NCI-H2171 (cell line): Measurements from ENCODE around the gene TCF4.

Experiments
- DNase-seq: peaks from one replicate; lab custom pipeline; 2025; lab: John Stamatoyannopoulos, UW

Gene TCF4

DNA sequence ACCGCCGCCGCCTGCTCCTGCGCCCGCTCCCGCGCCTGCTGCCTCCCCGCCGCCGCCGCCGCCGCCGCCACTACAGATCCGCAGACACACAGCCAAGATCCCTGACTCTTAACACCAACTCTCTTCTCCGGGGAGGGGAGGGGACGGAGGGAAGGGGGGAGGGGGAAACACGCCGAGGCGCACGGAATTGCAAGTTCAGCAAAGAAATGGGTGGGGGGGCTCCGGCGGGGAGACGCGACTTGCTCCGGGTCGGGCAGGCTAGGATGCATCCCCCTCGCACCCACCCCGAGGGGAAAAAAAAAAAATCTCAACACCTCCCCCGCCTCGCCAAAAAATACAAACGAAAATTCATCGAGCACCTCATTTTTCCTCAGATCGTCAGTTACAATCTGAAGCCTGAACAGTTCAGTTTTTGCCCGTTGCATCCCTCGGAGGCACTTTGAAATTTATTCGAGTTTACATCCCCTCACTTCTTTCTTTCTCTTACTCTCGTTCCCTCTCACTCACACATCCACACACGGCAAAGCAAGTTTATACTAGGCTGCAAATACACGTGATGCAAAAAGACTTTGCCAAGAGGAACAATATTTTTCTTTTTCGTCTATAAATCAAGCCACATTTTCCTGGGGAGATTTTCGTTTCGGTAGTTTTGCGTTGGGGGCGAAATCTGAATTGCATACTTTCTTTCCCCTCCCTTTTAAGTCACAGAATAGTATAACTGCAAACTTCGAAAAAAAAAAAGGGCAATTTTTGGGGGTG lies at the start of gene TCF4:
Gene TCF4 (minus strand): TSS at position 82 of the 759 bp plus-strand sequence. CDS start 1,076 bp downstream, outside the sequence.
- peak; percentile 67 for DNase-seq

DNA sequence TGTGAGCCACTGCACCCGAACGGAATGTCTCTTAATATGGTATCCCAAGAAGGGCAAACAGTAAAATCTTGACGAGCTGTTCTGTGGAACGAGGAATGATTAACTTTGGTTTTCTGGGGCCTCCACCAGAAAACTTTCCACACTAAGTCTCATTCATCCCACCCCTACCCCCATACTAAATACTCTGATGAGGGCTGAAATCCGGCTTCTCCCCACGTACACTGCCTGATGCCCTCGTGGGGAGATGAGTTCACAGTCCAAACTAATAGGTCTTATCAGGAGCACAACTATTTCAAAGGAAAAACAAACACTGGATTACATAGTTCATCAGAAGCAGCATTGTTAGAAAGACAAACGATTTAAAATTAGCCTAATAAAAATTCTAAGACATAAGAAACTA lies 49.2 kb upstream of the TCF4 start:
- DNase-seq: no peak

DNA sequence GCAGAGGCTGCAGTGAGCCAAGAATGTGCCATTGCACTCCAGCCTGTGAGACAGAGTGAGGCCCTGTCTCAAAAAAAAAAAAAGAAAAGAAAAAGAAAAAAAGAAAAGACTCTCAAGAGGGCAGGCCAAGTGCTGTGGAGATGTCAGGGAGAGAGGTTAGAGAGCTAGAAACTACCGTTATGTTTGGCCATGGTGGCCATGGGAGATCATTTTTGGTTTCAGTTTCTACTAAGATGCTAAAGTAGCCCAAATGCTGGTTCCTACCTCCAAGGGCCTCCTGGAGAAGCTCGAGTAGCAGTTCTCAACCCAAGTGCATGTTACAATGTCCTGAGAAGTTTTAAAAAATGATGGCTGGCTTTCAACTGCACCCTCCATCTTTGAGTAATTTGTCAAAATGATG lies 47.4 kb upstream of the TCF4 start:
- DNase-seq: no peak

DNA sequence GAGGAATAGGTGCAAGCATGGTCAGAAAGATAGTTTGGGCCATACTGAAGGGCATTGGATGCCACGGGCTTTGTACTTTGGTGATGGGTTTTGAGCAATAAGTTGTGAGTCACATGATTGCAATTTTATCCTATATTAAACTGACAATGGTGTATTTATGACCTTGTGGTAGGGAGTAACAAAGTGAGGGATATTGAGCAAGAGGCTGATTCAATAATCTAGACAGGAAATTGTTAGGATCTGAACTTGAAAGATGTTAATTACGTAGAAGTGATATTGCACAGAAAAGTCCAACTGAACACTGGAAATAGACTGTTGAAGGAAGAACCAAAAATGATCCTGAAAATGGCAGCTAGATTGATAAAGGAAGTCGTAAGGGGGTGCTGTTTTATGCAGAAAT lies 46.6 kb upstream of the TCF4 start:
- no peak for DNase-seq

DNA sequence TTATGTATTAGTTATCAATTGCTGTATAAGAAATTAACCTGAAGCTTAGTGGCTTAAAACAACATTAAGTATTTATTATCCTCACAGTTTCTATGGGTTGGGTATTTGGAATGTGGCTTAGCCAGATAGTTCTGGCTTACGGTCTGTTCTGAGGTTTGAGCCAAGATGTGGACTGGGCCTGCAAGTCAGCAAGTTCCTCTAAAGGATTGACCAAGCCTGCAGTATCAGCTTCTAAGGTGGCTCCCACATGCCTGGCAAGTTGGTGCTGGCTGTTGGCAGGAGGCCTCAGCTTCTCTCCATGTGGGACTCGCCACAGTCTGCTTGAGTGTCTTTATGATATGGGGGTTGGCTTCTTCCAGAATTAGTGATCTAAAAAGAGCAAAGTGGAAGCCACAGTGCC lies 45.0 kb upstream of the TCF4 start:
- DNase-seq: no peak

DNA sequence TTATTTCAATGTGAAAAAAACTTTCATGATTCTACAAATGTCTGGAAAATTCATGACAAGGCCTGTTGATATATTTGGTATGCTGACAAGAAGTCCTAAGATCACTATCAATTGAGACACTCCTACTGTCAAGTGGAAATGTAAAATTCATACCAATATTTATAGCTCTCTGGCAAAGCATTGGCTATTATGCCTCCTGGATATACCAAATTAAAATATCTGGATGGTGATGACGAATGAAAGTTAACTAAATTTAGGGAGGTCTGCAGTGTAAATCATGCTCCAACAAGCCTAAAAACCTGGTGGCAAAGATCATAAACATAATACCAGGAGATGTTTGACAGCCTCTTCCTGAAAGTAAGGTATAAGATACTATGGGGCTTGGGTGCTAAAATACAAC lies 41.1 kb upstream of the TCF4 start:
- DNase-seq: no peak

DNA sequence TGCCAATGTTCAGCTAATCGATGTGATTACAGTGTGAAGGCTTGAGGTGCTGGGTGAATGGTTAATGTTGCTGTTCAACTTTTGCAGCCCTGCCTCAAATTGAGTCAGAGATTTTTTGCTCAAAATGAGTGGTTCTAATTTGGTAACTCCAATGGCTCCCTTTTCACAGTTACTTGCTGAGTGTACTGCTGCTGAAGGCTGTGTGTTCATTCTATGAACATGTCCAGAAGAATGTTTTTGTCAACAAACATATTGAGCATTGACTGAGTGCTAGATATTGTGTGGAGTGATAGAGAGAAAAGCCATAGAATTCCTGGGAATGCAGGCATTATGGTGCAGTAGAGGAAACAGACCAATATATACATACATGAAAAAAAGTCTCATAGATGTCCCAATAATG lies 39.0 kb upstream of the TCF4 start:
- no peak for DNase-seq

DNA sequence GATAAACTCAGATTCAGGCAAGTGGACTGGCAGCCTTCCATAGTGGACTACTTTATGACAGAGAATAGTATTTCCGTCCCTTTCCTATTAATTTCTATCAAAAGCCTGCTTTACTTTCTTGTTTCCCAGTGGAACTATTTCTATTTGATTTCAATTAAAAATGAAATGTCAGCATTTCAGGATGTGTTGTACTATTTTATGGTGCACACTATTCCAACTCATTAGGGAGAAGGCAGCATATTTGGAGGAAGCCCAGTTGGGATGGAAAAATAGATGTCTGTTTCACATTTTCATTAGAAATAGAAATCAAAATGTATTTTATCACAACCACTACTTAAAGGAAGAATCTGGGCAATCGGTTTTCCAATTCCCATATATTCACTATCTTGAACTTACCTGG lies 37.9 kb upstream of the TCF4 start:
- no peak for DNase-seq

DNA sequence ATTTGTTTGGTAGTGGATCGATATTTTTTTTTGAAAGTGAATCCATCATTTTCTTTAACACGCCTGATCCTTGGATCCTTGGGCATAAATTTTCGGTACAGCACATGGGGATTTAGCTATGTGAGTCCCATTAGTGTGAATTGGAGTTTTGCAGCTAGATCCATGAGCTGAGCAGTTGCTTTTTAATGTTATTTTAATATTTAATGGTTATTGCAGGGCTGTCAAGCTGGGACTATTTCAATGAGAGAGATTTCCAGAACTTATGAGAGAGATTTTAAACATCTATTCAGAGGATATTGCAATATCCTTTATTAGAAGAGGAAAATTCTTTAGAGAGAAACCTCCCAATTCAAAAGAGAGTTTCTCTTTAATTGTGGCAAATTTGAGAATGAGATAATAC lies 35.6 kb upstream of the TCF4 start:
- no peak for DNase-seq

DNA sequence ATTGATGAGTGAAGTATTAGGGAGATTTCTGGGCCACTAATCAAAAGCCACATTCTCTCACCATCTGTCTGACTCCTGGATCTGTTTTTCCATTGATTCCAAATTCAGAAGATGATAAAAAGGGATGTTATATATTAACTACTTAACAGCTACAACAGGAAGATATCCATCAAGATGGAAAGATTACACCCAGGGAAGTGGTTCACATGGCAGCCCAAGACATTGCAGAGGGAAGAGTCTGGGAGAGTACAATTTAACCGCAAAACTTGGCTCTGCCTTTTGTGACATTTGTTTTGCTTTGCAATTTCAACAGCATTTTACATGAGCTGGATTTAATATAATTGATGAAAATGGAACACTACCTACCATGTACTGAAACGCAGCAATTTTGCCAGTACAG lies 22.5 kb upstream of the TCF4 start:
- no peak for DNase-seq

DNA sequence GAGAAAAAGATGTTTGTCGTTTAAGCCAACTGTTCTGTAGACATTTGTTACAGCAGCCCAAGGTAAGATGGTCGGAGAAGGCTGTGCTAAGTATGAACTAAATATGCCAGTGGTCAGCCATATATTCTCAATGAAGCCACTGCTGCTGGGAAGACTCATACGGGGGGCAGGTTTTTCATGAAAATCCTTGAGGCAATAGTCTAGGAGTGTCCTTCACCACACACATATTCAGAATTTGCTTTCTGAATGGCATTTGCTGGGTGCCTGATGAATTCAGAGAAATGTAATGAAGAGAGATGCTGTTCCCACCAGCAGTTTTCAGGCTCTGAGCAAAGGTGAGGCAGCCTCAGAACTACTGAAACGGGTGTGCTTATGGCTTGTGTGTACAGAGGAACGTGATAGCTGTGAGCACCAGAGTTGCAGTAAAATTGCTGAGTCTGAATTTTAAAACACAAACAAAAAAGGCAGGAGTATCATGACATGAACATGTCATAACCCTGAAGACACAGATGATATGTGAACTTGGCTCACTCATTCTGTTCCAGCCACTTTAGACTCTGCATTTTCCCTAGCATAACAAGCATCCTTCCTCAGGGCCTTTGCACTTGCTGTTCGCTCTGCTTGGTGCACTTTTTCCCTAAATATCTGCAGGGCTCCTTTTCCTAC lies 21.3 kb upstream of the TCF4 start:
- DNase-seq: no peak

DNA sequence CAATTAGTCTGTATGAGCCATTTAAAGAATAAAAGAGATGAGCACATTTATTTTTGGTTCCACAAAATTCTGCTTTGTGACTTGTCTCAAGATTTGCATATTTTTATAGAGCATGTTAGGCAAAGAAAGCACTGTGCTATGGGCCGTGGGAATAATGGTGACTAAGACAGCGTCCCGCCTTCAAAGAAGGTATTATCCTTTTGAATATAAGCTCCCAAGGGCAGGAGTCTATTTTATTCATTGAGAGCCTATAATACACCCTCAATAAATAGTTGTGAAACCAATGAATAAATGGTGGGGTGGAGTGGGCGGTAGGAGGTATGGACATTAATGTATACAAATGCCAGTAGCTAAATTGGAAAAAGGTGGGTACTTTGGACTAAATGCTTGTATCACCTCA lies 20.5 kb upstream of the TCF4 start:
- DNase-seq: no peak

DNA sequence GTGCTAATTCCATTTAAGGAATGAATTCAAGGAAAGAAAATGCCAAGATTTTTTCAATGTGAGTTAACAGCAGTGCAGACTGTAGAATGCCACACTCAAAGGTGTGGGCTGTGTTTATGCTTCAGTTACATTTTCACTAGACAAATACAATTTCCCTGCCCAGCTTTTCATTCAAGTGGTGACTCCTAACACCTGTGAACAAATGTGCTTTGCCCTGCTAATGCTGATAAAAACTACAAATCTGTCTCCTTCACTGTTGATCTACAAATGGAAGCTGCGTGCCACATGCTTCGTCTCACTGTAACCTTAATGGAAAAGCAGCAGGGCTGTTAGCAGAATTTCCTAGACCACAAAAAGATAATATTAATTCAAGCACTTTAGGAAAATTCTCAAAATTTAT lies 19.8 kb upstream of the TCF4 start:
- peak; percentile 61 for DNase-seq

DNA sequence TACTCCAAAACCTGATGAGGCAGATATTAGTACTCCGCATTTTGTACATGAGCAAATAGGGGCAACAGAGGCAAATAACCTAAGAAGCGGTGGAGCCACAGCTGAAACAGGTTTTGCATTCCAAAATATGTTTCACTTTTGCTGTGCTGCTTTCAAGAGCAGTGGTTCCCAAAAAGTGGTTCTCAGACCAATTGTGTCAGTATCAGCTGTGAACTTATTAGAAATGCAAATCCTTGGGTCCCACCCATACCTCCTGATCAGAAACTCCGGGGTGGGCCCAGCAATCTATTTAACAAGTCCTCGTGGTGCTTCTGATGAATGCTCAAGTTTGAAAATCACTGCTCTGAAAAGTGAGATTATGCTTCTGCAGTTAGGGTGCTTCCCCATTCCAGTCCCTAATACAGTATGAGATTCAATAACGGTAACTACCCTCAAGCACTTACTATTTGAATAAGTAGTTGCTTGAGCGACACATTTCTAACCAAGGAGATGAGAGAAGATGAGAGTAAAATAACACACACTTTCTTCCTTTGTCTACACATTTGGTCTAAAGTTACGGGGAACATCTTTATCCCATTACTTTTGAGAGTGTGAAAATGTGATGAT lies 17.8 kb upstream of the TCF4 start:
- DNase-seq: no peak

DNA sequence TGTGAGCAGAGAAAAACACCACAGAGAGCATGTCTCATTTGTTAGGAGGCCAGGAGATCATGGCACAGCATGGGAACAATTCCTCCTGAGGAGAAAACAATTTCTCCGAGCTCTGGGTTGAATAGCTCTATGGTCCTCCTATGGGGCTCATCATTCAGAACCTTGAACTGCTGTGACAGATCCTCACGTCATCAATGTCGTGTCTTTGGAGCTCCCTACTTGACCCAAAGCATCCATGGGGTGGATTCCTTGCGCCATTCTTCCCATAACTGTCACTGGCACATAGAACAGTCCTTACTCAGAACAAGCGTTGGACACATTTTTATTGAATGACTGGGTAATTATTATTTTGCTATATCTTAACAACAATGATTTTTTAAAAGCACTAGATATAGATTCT lies 15.8 kb upstream of the TCF4 start:
- DNase-seq: no peak

DNA sequence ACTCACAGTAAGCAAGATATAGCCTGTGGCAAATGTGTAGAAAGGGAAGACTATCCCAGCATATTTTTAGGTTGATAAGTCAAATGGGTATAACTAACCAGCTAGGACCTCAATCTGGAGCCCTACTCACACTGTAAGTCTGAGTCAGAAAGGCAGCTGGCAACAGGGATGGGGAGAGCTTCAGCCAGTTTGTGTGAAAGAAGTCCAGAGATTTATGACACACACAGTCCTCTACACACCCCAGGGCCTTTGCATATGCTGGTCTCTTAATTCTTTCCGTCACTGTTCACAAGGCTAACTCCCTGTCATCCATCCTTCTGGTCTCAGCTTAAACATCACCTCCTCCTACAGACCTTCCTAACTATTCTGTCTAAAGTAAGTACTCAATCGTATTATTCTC lies 5.9 kb upstream of the TCF4 start:
- DNase-seq: no peak

DNA sequence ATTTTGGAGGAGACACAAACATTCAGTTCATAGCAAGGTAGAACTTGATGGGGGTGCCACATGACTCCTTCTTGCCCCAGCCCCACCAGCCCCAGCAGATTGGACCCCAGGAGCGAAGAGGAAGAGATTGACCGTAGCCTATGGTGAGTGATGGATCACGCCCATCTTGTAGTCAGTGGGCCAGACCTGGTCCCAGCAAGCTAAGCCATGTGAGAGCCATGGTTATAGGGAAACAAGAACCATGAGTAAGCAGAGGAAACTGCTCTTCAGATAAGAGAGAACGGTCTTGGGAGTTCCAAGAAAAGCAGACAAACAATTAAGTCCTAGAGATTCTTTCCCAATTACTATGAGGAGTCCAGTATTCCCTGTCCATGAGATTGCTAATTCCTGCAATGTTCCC lies 4.6 kb upstream of the TCF4 start:
- DNase-seq: no peak

DNA sequence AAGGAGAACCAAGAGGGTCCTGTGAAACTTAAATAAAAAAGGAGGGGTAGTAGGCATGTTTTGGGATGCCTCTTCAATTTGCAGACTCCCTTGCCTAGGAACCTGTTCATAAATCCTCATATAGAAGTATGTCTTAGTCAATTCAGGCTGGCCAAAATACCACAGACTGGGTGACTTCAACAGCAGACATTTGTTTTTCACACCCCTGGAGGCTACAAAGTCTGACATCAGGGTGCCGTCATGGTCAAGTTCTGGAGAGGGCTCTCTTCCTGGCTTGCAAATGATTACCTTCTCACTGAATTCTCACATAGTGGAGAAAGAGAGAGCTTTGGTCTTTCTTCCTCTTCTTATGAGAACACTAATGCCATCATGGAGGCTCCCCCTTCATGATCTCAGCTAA lies 4.1 kb upstream of the TCF4 start:
- DNase-seq: no peak

DNA sequence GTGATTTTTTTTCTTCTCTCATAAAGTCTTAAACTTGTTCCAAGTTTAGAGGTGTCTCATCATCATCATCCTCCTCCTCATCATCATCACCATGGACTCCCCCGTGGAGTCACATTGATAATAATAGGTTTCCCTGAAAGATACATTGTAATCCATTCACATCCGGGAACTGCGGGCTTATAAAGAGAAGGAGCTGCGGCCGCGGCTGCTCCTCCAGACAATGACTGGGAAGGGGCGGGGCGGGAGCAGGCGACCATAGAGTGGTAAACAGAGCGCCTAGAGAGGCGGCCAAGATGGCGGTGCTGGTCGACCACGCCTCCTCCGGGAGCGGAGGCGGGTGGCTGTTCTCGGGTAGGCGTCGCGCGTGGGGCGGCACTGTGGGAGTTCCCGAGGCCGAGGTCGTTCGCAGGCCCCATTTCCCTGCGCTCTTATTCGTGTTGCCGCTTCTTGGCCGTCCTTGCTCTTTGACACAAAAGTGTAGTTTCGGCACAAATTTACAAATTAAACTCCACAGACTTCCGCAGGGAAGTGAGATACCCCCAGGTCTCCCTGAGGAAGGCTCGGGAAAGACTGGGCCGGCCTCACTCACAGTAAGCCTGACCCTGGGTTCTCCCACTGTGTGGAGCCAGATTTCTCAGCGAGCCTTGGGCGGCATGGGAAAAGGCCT lies 1.8 kb upstream of the TCF4 start:
- DNase-seq: peak; percentile 96

DNA sequence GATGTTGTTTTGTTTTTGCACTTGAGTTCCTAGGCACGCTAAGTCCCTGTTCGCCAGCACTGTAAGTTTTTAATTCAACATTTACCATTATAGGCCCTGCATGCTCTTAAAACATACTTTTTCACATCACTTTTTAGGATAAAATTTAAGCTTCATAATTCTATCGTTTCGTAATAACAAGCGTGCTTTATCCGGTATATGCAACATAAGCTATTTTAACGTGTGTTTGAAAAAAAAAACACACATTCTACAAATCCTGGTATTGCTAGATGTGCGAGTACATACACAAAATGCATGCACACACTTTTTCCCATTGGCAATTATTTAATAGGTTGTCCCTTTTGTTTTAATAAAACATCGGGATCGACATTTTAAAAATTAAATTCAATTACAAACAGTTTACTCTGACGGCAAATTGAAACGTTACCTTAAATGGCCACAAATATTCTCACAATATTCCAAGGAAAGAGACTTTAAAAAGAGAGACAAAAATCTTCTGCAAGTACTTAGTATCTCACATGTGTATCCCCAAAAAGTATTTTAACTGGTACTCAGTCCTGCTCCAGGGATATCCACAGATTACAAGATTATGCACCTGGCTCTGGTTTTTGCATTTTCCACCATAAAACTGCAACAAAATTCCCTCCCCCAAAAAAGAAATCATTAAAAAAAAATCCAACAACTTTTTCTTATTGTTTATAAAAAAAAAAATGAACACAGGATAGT lies 1.0 kb upstream of the TCF4 start:
- peak; percentile 35 for DNase-seq

DNA sequence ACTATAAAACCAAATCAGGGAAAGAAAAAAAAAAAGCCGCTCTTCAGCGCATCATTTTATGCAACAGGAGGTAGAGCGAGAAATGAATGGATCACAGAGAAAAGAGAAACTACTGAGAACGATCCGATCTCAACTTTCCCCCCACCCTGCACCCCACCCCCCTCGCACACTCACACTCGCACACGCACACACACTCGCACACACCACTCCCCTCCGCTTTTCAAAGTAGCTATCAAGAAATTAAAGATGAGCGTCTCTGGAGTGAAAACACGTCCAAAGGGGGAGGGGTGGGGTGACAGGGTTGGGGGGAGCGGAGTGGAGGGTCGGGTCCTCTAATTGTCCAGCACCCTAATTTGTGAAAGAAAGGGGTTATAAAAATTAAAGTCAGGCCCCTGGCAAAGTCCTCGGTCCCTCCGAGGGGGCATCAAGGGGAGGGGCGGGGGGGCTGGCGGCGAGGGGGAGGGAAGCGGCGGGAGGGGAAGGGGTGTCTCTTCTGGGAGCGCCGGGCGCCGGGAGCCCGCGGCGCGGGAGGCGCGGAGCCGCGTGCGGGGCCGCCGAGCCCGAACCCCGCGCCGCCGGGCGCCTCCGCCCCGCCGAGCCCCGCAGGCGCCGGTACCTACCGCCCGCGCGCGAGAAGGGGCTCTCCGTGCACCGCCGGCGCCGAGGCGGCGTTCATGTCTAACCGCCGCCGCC lies 428 bp downstream of the TCF4 start:
- peak; percentile 64 for DNase-seq
